Measurements from ENCODE around the gene COX8C.

GRCh38 chr14:93301821-93302447 is 45.0 kb upstream of the COX8C start:
- TF ChIP-seq CTCF (IDR thresholded peaks at IDR 0.05): no peak
- TF ChIP-seq POLR2A (IDR thresholded peaks at IDR 0.05): no peak
